NCI-H2196 (cell line): Measurements from ENCODE around the gene CDH15.
A peak's percentile ranks its signal among the peaks of the same experiment; 100 is the strongest.
"Not testable (repeated sequence)": the region's sequence is repeated elsewhere in the genome, so short reads cannot be mapped to it uniquely, and the experiment has no call there.

Experiments used
- DNase-seq: peaks from one replicate; lab custom pipeline; 2025; ENCODE audit not compliant: unreplicated experiment; lab: John Stamatoyannopoulos, UW

CDH15 gene

GRCh38 chr16:89185887-89186592, 14.5 kb downstream of the CDH15 start:
- not testable (repeated sequence) for DNase-seq

- not testable (repeated sequence) for DNase-seq
These were observed 15.1 kb downstream of the CDH15 start for GRCh38 chr16:89186593-89187031.

GRCh38 chr16:89187032-89187769, 15.7 kb downstream of the CDH15 start:
- no peak for DNase-seq

DNA sequence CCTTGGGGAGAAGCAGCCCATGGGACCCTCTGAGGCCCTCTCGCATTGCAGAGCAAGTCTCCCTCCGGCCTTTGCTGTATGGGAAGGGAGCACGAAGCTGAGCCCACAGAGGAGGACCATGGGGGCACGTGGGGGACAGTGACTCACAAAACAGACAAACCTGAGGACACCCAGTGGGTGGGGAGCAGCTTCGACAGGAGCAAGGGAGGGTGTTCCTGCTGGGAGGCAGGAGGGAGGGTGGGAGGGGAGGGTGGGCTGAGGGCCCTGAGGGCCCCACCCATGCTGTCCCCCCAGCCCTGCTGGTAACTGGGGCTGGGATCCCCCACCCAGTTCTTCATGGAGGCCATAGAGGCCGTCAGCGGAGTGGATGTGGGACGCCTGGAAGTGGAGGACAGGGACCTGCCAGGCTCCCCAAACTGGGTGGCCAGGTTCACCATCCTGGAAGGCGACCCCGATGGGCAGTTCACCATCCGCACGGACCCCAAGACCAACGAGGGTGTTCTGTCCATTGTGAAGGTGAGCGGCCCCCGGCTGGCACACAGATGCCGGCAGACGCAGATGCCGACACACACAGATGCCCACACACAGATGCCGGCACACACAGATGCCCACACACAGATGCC, 16.3 kb downstream of the CDH15 start:
- DNase-seq: no peak

DNA sequence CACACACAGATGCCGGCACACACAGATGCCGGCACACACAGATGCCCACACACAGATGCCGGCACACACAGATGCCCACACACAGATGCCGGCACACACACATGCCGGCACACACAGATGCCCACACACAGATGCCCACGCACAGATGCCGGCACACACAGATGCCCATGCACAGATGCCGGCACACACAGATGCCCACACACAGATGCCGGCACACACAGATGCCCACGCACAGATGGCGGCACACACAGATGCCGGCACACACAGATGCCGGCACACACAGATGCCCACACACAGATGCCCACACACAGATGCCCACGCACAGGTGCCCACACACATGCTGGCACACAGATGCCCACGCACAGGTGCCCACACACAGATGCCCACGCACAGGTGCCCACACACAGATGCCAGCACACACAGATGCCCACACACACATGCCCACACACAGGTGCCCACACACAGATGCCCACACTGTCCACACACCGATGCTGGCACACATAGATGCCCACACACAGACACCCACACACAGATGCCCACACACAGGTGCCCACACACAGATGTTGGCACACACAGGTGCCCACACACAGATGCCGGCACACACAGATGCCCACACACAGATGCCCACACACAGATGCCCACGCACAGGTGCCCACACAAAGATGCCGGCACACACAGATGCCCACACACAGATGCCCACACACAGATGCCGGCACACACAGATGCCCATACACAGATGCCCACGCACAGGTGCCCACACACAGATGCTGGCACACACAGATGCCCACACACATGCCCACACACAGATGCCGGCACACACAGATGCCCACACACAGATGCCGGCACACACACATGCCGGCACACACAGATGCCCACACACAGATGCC, 17.2 kb downstream of the CDH15 start:
- DNase-seq: not testable (repeated sequence)

DNA sequence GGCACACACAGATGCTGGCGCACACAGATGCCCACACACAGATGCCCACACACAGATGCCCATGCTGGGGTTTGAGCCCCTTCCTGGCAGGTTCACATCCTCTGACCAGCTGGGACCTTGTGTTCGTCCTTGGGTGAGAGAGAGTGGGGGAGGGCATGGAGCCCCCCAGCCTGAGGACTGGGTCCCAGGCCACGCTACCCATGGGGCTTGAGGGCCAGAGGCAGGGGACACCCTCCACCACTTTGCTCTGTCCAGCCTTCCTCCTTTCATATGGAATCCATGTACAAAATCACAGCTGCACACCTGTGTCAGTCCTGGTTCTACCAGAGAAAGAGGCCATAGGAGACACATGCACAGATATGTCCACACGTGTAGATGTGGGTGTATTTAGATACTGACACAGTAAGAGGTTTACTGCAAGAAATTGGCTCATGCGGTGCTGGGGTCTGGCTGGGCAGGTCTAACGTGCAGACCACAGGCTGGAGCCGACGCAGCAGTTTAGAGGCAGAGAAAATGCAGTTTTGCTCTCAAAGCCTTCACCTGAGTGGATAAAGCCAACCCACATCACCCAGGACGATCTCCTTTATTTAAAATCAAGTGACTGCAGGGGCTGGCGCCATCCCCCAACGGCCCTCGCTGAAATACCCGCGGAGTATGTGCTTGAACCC, 17.9 kb downstream of the CDH15 start:
- DNase-seq: no peak

GRCh38 chr16:89190150-89190958, 18.8 kb downstream of the CDH15 start:
- no peak for DNase-seq

DNA sequence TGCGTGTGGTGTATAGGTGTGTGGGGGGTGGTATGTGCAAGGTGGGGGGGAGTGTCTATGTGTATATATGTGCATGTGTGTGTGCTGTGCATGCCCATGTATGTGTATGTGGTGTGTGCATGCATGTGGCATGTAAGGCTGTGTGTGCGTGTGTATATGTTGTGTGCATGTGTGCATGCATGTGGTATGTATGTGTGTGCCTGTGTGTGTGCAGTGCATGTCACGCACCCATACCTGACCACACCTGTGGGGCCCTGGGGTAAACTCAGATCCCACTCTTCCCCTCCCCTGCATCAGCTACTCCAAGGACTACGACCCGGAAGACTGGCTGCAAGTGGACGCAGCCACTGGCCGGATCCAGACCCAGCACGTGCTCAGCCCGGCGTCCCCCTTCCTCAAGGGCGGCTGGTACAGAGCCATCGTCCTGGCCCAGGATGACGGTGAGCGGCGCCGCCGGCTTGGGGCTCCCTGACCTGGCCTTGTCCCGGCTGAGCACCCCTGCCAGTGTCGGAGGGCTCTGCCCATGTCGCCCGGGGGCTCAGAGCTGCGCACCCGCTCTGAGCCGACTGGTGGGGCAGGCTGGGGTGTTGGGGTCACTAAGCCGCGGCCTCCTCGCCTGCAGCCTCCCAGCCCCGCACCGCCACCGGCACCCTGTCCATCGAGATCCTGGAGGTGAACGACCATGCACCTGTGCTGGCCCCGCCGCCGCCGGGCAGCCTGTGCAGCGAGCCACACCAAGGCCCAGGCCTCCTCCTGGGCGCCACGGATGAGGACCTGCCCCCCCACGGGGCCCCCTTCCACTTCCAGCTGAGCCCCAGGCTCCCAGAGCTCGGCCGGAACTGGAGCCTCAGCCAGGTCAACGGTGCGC, 19.7 kb downstream of the CDH15 start:
- no peak for DNase-seq

DNA sequence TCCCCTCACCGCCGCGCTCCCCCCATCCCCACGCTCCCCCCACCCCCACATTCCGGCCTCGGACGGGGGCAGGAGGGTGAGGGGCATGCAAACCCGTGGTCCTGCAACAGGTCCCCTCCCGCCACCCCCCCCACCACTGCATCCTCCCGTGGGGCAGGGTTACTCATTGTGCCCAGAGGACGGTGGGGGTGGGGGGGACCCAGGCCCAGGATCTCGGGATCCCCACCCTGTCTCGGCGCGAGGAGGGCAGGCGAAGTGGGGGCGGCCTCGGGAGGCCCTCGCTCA, 20.3 kb downstream of the CDH15 start:
- DNase-seq: no peak

GRCh38 chr16:89192186-89192955, 20.8 kb downstream of the CDH15 start:
- DNase-seq: peak; percentile 56

DNA sequence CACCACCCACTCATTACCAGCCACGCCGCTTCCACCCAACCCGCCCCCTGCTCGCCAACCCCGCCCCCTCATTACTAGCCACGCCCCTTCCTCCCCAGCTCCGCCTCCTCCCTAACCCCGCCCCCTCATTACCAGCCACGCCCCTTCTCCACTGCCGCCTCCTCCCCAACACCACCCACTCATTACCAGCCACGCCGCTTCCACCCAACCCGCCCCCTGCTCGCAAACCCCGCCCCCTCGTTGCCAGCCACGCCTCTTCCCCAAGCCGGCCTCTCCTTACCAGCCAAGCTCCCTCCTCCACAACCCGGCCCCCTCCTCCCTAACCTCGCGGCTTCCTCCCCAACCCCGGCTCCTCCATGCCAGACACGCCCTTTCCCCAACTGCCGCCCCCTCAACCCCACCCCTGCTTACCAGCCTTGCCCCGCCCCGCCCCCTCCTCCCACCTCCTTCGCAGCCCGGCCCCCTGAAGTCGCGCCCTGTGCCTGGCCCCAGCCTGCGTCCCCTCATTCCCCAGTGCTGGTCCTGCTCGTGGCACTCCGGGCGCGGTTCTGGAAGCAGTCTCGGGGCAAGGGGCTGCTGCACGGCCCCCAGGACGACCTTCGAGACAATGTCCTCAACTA, 21.5 kb downstream of the CDH15 start:
- DNase-seq: peak; percentile 39

DNA sequence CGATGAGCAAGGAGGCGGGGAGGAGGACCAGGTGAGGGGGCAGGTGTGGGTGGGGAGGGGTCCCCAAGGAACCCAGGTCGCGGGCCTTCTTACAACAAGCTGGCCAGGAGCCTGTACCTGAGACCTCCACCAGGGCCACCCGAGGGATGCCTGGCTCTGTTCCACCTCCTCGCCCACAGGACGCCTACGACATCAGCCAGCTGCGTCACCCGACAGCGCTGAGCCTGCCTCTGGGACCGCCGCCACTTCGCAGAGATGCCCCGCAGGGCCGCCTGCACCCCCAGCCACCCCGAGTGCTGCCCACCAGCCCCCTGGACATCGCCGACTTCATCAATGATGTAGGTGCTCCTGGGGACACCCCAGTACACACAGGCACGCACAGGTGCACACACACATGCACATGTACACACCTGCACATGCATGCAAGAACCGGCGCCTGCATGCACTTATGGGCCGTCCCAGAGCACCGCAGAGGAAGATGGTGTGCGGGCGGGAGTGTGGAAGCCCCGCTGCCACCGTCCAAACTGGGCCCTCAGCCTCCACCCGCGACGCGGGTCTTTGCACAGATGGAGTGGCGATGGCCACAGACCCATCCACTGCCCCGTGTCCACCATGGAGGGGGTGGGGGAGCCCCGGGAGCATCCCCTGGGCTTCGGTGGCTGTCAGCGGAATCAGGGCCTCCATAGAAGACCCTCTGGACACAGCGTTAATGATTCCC, 22.2 kb downstream of the CDH15 start:
- DNase-seq: no peak

DNA sequence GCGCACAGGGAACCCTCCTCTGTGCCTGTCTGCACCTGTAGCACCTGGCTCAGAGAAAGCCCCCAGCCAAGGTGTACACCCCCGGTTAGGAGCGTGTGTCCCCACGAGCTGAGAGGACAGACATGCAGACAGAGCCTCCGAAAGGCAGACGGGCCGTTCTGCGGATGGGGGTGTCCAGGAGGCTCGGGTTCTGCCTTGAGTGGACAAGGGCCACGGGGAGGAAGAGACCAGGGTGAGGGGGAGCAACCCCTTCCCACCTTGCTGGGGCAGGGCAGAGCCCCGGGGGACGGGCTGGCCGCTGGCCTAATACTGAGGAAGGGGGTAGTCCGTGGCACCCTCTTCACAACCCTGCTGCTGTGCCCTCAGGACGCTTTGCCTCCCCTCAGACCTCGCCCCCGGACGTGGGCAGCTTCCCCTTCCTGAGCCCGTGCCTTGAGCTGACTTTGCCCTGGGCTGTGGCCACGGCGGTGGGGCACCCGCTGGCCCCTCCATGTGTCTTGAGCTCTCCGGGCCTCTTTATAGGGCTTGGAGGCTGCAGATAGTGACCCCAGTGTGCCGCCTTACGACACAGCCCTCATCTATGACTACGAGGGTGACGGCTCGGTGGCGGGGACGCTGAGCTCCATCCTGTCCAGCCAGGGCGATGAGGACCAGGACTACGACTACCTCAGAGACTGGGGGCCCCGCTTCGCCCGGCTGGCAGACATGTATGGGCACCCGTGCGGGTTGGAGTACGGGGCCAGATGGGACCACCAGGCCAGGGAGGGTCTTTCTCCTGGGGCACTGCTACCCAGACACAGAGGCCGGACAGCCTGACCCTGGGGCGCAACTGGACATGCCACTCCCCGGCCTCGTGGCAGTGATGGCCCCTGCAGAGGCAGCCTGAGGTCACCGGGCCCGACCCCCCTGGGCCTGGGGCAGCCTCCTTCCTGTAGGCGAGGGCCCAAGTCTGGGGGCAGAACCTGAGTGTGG, 23.1 kb downstream of the CDH15 start:
- DNase-seq: no peak

DNA sequence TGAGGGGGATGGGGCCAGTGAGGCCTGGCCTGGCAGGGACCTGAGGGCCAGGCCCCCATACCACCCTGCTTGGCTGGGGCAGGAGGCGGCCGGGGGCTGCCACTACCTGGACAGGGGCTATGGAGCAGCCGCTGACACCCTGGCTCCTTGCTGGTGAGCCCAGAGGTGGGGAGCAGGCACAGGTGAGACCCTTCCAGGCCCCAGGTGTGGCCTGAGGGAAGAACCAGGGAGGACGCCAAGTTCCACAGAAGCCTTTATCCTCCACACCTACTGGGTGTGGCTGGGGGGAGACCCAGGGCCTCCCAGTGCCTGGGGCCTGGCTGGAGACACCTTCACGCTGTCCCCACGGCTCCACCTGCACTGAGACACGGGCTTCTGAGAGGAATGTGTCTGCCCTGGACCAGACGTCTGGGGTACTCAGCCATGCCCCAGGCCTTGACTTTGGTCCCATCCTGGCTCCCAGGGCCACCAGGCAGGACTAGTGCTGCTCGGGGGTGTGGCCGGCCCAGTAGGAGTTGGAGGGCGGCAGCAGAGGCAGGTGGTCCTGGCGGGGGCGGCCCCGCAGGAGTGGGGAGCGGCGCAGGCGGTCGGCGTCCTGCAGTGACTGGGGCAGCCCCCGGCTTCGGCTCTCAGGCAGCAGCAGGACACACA, 24.1 kb downstream of the CDH15 start:
- no peak for DNase-seq

DNA sequence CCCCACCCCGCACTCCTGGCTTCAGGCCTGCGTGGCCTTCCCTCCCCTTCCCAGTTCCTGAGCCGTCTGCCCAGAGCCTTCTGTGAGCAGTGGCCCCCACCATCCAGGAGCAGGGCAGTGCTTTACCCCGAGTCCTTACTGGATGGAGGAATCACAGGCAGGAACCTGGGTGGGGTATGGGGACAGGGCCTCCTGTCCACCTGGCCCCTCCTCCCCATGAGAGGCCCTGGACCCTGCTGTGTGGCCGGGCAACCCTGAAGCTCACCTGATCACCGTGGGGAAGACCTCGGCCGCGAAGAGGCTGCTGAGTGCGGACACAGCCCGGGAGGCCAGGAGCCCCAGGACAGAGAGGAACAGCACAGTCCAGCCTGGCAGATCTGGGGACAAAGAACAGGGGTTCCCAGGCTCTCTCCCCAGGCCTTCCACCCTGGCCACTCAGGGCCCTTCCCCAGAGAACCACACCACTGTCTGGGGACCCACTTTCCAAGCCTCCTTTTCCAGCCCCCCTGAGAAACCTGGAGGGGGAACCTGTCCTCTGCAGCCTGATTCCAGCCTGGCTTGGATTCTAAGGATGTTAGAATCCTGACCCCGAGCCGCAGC, 25.6 kb downstream of the CDH15 start:
- DNase-seq: no peak
